Esophagus (tissue), 2 donors: ENCODE measurements around the gene ZXDC. TPM values are rescaled to one million over a fixed set of nuclear protein-coding genes. Genes with fewer than 3 reads are reported as not detected.

Experiments used
- H3K27ac ChIP-seq, 2 donors: one replicate each; pipeline ENCODE4 v1.5.1; 2013; ENCODE audit warnings: low read depth in 2 of 2, mild to moderate bottlenecking in 2 of 2, inconsistent platforms in 1 of 2, low read length in 1 of 2, moderate library complexity in 1 of 2
- H3K27me3 ChIP-seq, 2 donors: one replicate each; pipeline ENCODE4 v1.6.1; 2013; ENCODE audit warnings: low read length in 2 of 2, control low read depth in 1 of 2, mild to moderate bottlenecking in 1 of 2; ENCODE audit not compliant: insufficient read depth in 2 of 2, control insufficient read depth in 1 of 2
- H3K36me3 ChIP-seq, 2 donors: one replicate each; pipeline ENCODE4 v1.6.1; 2013; ENCODE audit warnings: low read length in 1 of 2; ENCODE audit not compliant: control insufficient read depth in 2 of 2, insufficient read depth in 2 of 2
- H3K4me1 ChIP-seq, 2 donors: one replicate each; pipeline ENCODE4 v1.6.1; 2013; ENCODE audit warnings: low read length in 1 of 2; ENCODE audit not compliant: control insufficient read depth in 2 of 2, insufficient read depth in 2 of 2
- H3K4me3 ChIP-seq, 2 donors: one replicate each; pipeline ENCODE4 v1.5.1; 2013; ENCODE audit warnings: low read length in 2 of 2, mild to moderate bottlenecking in 2 of 2, low read depth in 1 of 2, moderate library complexity in 1 of 2
- H3K9me3 ChIP-seq, 2 donors: one replicate each; pipeline ENCODE4 v1.6.1; 2013; ENCODE audit warnings: mild to moderate bottlenecking in 2 of 2, low read depth in 1 of 2, low read length in 1 of 2, moderate library complexity in 1 of 2; ENCODE audit not compliant: control insufficient read depth in 2 of 2, insufficient read depth in 1 of 2
- WGBS, 2 donors: extraction: QIAGEN DNeasy Blood & Tissue Kit; methylation state at CpG; one replicate each; pipeline ENCODE4 v1.1.7; 2013; 5-methylcytosine and 5-hydroxymethylcytosine counted together
- polyA plus RNA-seq, 2 donors: library from polyadenylated mRNA; stranded (reverse); fragments of 200-250 nt; gene quantifications; one replicate each; pipeline ENCODE4 v1.2.3, GENCODE V29; 2013
- donor health status: healthy with polysubstance abuse.
- donor health status: Bipolar disorder and iron deficiency.

The ZXDC gene
- polyA plus RNA-seq, 2 donors, result 9.2 to 13.3 TPM

DNA sequence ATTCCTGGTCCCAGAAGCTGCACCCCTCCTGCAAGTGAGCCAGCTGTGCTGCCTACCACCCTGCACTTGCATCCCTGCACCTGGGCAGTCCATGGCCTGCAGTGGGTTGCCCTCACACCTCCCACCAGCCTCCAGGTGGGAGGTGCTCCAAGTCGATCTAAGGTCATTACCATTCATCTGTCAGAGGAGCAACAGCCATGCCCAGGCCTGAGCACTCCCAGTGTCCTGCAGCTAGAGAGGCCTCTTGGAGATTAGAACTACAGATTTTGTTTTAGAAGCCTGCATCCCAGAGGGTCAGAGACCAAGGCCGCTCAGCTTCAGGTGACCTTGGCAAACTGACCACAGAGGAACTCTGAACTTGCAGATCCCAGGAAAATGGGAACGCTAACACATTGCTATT is 9.0 kb upstream of the ZXDC start:
- H3K4me3 ChIP-seq, result no peak overlapping the region
- H3K36me3 ChIP-seq, result no peaks in the 10 kb centered on the region
- no peaks in the 10 kb centered on the region for H3K27me3 ChIP-seq
- peaks cover 0 to 3% of the 10 kb centered on the region in 2 donors for H3K4me1 ChIP-seq
- 79 to 80% methylated on average over 3 of the region's 3 CpGs for WGBS, 2 donors
- H3K9me3 ChIP-seq, result no peaks in the 10 kb centered on the region
- H3K27ac ChIP-seq, result no peak overlapping the region

- Histone ChIP-seq H3K36me3 (no peaks in the 10 kb centered on the region), H3K4me1 (peaks cover 0 to 3% of the 10 kb centered on the region in 2 donors), H3K4me3 (no peak overlapping the region), H3K27ac (no peak overlapping the region), H3K27me3 (no peaks in the 10 kb centered on the region), H3K9me3 (no peaks in the 10 kb centered on the region)
- 83% methylated on average over 3 of the region's 3 CpGs for WGBS, 2 donors
Observed at GRCh38 chr3:126484148-126484547, 8.5 kb upstream of the ZXDC start.

DNA sequence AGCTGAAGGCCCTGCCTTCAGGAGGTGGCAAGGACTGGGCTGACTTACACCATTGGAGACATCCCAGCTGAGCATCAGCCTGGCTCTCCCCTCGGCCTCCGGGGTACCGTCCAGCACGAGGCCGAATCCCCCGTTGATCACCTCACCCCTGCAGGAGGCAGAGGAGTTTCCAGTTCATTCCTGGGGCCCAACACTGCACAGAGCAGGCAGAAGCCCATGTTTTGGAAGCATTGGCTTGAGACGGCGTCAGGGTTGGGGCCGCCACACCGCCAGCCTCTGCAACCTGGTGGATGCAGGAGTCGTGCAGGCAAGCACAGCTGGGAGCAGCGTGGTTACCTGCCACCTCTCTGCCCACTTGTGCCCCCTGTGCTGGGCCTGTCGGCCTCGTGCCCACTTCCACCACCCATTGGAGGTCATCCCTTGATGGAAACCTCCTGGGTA is 7.7 kb upstream of the ZXDC start:
- H3K36me3 ChIP-seq, result no peaks in the 10 kb centered on the region
- no peak overlapping the region for H3K4me3 ChIP-seq
- H3K9me3 ChIP-seq, result no peaks in the 10 kb centered on the region
- WGBS, 2 donors, result 84 to 88% methylated on average over 14 of the region's 14 CpGs
- H3K27me3 ChIP-seq, result no peaks in the 10 kb centered on the region
- H3K4me1 ChIP-seq, result peaks cover 0 to 3% of the 10 kb centered on the region in 2 donors
- H3K27ac ChIP-seq, result no peak overlapping the region

GRCh38 chr3:126482503-126483255 is 7.0 kb upstream of the ZXDC start:
- H3K36me3 ChIP-seq, result no peaks in the 10 kb centered on the region
- peaks cover 0 to 3% of the 10 kb centered on the region in 2 donors for H3K4me1 ChIP-seq
- H3K9me3 ChIP-seq, result no peaks in the 10 kb centered on the region
- H3K4me3 ChIP-seq, result no peak overlapping the region
- no peak overlapping the region for H3K27ac ChIP-seq
- H3K27me3 ChIP-seq, result no peaks in the 10 kb centered on the region
- 81 to 95% methylated on average over 15 of the region's 15 CpGs for WGBS, 2 donors

GRCh38 chr3:126481808-126482502 is 6.3 kb upstream of the ZXDC start:
- H3K9me3 ChIP-seq, result no peaks in the 10 kb centered on the region
- H3K36me3 ChIP-seq, result no peaks in the 10 kb centered on the region
- H3K27me3 ChIP-seq, result no peaks in the 10 kb centered on the region
- whole genome bisulfite sequencing, 2 donors, result 83 to 85% methylated on average over 16 of the region's 16 CpGs
- no peak overlapping the region for H3K27ac ChIP-seq
- H3K4me1 ChIP-seq, result peaks cover 0 to 2% of the 10 kb centered on the region in 2 donors
- no peak overlapping the region for H3K4me3 ChIP-seq

DNA sequence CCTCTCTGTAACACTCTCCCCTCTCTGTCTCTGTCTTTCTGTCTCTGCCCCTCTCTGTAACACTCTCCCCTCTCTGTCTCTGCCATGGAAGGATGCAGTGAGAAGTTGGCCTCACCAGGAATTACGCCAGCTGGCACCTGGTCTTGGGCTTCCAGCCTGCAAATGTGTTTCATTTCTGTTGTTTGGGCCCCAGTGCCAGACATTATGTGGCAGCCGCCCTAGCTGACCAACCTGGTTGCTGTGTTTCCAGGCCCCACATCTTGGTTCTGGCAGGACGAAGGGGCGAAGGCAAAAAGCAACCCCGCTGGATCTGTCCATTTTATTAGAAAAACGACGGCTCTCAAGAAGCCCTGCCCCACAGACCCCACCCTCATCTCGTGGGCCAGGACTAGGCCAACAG is 5.2 kb upstream of the ZXDC start:
- H3K27me3 ChIP-seq, result no peaks in the 10 kb centered on the region
- H3K4me1 ChIP-seq, result no peaks in the 10 kb centered on the region
- WGBS, 2 donors, result 67 to 69% methylated on average over 8 of the region's 8 CpGs
- no peak overlapping the region for H3K4me3 ChIP-seq
- no peaks in the 10 kb centered on the region for H3K36me3 ChIP-seq
- no peaks in the 10 kb centered on the region for H3K9me3 ChIP-seq
- no peak overlapping the region for H3K27ac ChIP-seq

DNA sequence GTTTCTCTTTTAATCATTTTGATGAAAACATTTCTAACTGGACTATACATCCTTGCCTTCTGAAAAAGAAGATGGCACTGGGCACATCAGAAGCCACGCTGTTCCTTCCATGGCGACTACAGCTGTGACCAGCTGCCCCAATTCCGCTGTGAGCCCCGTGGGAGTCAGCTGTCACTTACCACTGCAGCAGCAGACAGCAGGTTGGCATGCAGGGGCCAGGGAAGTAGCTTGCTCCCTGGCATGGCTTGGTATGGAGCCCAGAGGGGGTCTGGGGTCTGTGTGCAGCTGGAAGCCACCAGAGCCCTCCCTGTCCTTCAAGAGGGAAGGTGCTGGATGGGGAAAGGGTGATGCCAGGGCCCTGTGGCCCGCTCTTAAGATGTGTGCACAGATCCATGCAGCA is 4.5 kb upstream of the ZXDC start:
- Histone ChIP-seq H3K9me3 (no peaks in the 10 kb centered on the region), H3K4me1 (no peaks in the 10 kb centered on the region), H3K36me3 (no peaks in the 10 kb centered on the region), H3K27me3 (no peaks in the 10 kb centered on the region), H3K4me3 (no peak overlapping the region), H3K27ac (no peak overlapping the region)
- WGBS, 2 donors, result 80 to 84% methylated on average over 5 of the region's 5 CpGs

DNA sequence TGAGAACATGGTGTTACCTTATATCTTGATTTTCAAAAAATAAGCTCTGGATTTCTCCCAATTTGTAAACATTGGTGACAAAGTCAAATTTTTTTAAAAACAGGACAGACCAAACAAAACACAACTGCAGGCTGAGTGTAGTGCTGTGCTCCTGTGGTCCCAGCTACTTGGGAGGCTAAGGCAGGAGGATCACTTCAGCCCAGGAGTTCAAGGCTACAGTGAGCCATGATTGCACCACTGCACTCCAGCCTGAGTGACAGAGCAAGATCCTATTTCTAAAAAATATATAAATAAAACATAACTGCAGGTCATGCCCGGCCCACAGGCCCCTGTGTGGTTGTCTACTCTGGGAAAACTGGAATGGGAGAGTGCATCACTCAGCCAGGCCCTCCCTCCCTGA is 4.0 kb upstream of the ZXDC start:
- Histone ChIP-seq H3K27ac (no peak overlapping the region), H3K27me3 (no peaks in the 10 kb centered on the region), H3K36me3 (no peaks in the 10 kb centered on the region), H3K4me3 (no peak overlapping the region), H3K9me3 (no peaks in the 10 kb centered on the region), H3K4me1 (no peaks in the 10 kb centered on the region)
- 87 to 89% methylated on average over 1 of the region's 1 CpG for WGBS, 2 donors

DNA sequence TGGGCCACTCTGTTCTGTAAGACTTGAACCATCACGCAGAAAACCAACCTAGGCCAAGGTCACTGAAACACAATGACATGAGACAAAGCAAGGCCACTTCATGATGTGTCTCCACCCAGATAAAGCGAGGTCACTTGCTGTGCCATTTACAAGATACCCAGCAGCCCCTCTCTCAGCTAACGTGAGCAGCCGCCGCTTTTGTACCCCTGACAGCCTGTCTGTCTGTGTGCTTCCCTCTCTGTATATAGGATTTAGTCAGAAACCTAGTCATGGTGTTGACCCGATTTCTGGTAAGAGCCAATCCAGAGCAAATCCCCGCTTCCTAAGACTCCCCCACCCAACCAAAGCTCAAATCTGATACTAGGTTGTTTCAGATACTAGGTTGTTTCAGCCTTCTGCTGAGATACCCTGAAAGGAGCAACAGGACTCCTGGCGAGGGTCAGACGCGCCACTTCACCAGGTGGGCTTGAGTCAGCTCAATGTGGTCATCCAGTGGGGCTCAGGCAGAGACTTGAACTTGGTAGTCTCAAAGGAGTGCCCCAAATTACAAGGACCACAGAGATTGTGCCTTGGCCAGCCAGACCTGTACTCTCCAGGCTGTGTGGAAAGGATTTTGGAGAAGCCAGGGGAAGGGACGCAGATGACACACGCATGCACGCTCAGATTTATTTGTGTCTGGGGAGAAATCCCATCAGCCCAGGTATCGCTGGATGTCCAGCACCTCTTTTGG is 3.1 kb upstream of the ZXDC start:
- no peaks in the 10 kb centered on the region for H3K36me3 ChIP-seq
- H3K4me1 ChIP-seq, result peaks cover 1% of the 10 kb centered on the region in 2 donors
- no peaks in the 10 kb centered on the region for H3K9me3 ChIP-seq
- no peaks in the 10 kb centered on the region for H3K27me3 ChIP-seq
- 96 to 97% methylated on average over 14 of the region's 14 CpGs for WGBS, 2 donors
- no peak overlapping the region for H3K27ac ChIP-seq
- H3K4me3 ChIP-seq, result no peak overlapping the region
